H1 (cell line): ENCODE results near the gene FANCE. TPM values are rescaled to one million over a fixed set of nuclear protein-coding genes. Genes with fewer than 3 reads are reported as not detected.

Experiments
- CTCF ChIA-PET: fragments of 300-600 bp; sonication (Branson Sonifier 250); formaldehyde crosslinking; loops from one replicate; lab custom pipeline; 2021; ENCODE audit not compliant: partially characterized antibody; lab: Charles Lee
- POLR2A ChIA-PET: fragments of 300-600 bp; sonication (Branson Sonifier 250); formaldehyde crosslinking; loops from one replicate; lab custom pipeline; 2021; ENCODE audit warnings: inconsistent platforms; ENCODE audit not compliant: partially characterized antibody; lab: Charles Lee
- DNase-seq, 2 experiments: peaks; one replicate each; pipeline versions ENCODE4 v3.0.0 to v3.0.0-alpha.2; 2010 to 2022; ENCODE audit warnings: low spot score in 2 of 2, low read depth in 1 of 2, mixed read lengths in 1 of 2
- FAIRE-seq: peaks from 2 replicates; lab custom pipeline; 2011; peaks lifted over from hg19 to GRCh38; lab: Jason Lieb, UNC
- H2AFZ ChIP-seq: 2 replicates; pipeline ENCODE4 v1.8.1; 2012; ENCODE audit warnings: low read length, inconsistent platforms
- H2AK5ac ChIP-seq: 2 replicates; pipeline ENCODE4 v1.6.1; 2013; ENCODE audit warnings: low read depth, low read length
- H2BK120ac ChIP-seq: replicated peaks from 2 replicates; pipeline ENCODE3; 2013; ENCODE audit warnings: low read depth, low read length, inconsistent platforms
- H2BK12ac ChIP-seq: 2 replicates; pipeline ENCODE4 v1.6.1; 2013; ENCODE audit warnings: low read depth, low read length
- H2BK15ac ChIP-seq: 2 replicates; pipeline ENCODE4 v1.6.1; 2013; ENCODE audit warnings: low read length
- H2BK20ac ChIP-seq: 2 replicates; pipeline ENCODE4 v1.6.1; 2013; ENCODE audit warnings: low read length
- H2BK5ac ChIP-seq: 2 replicates; pipeline ENCODE4 v1.6.1; 2013; ENCODE audit warnings: low read depth, low read length
- H3K14ac ChIP-seq: 2 replicates; pipeline ENCODE4 v1.6.1; 2013; ENCODE audit warnings: inconsistent platforms; ENCODE audit not compliant: insufficient read length
- H3K18ac ChIP-seq: 2 replicates; pipeline ENCODE4 v1.6.1; 2013; ENCODE audit warnings: low read length; ENCODE audit errors: extremely low read depth
- H3K23ac ChIP-seq: 2 replicates; pipeline ENCODE4 v1.6.1; 2013; ENCODE audit warnings: inconsistent platforms; ENCODE audit not compliant: insufficient read length
- H3K23me2 ChIP-seq: 2 replicates; pipeline ENCODE4 v1.6.1; 2013; ENCODE audit warnings: low read depth, low read length
- H3K27ac ChIP-seq: 2 replicates; pipeline ENCODE4 v1.6.1; 2011; ENCODE audit warnings: low read depth, low read length, inconsistent platforms
- H3K27me3 ChIP-seq, 4 experiments: replicated peaks in 1 of 4; 1 replicate in 1 of 4; 2 replicates in 3 of 4; pipeline versions ENCODE4 v1.6.1 to v1.8.1; 2011 to 2013; ENCODE audit warnings: low read length in 3 of 4, mild to moderate bottlenecking in 3 of 4, inconsistent platforms in 2 of 4, mixed read lengths in 2 of 4, moderate library complexity in 1 of 4; ENCODE audit not compliant: control insufficient read depth in 3 of 4, insufficient read depth in 3 of 4; ENCODE audit errors: extremely low read depth in 1 of 4
- H3K36me3 ChIP-seq, 4 experiments: 2 replicates each; pipeline versions ENCODE4 v1.6.1 to v1.8.1; 2011 to 2013; ENCODE audit warnings: mild to moderate bottlenecking in 4 of 4, low read length in 3 of 4, moderate library complexity in 2 of 4, control low read depth in 1 of 4, inconsistent platforms in 1 of 4; ENCODE audit not compliant: insufficient read depth in 4 of 4, control insufficient read depth in 2 of 4
- H3K4ac ChIP-seq: replicated peaks from 2 replicates; pipeline ENCODE3; 2013; ENCODE audit warnings: low read length, low read depth, mixed read lengths, inconsistent platforms; ENCODE audit not compliant: insufficient read length
- H3K4me1 ChIP-seq, 4 experiments: replicated peaks in 1 of 4; 1 replicate in 1 of 4; 2 replicates in 3 of 4; pipeline versions ENCODE4 v1.6.1 to v1.8.1; 2011 to 2013; ENCODE audit warnings: low read length in 3 of 4, inconsistent platforms in 2 of 4, mixed read lengths in 1 of 4; ENCODE audit not compliant: insufficient read depth in 4 of 4, control insufficient read depth in 3 of 4
- H3K4me2 ChIP-seq, 2 experiments: 2 replicates each; pipeline versions ENCODE4 v1.6.1 to v1.8.1; 2011 to 2013; ENCODE audit warnings: low read depth in 2 of 2, low read length in 2 of 2, control low read depth in 1 of 2, inconsistent platforms in 1 of 2, mild to moderate bottlenecking in 1 of 2; ENCODE audit not compliant: insufficient read depth in 1 of 2
- H3K4me3 ChIP-seq, 4 experiments: fragments of 200-600, 300-600 bp in 1 of 4; sonication (generic), shearing (Covaris generic), sonication (Bioruptor Twin) in 1 of 4; 2 replicates each; pipeline versions ENCODE4 v1.5.1 to v1.8.1; 2011 to 2016; ENCODE audit warnings: low read length in 4 of 4, low read depth in 3 of 4, control low read depth in 2 of 4, inconsistent platforms in 2 of 4, mild to moderate bottlenecking in 2 of 4, mixed read lengths in 1 of 4, moderate library complexity in 1 of 4; ENCODE audit not compliant: insufficient read depth in 2 of 4; ENCODE audit errors: extremely low read depth in 1 of 4
- H3K56ac ChIP-seq: replicated peaks from 2 replicates; pipeline ENCODE3; 2013; ENCODE audit warnings: low read depth, mild to moderate bottlenecking, mixed read lengths, low read length, inconsistent platforms; ENCODE audit not compliant: insufficient read length
- H3K79me1 ChIP-seq: 2 replicates; pipeline ENCODE4 v1.6.1; 2013; ENCODE audit warnings: low read depth, low read length, control low read depth
- H3K79me2 ChIP-seq, 2 experiments: 2 replicates each; pipeline versions ENCODE4 v1.6.1 to v1.8.1; 2012 to 2013; ENCODE audit warnings: low read length in 2 of 2, mild to moderate bottlenecking in 2 of 2, inconsistent platforms in 1 of 2; ENCODE audit not compliant: insufficient read depth in 2 of 2, control insufficient read depth in 1 of 2
- H3K9ac ChIP-seq, 4 experiments: replicated peaks in 1 of 4; 1 replicate in 1 of 4; 2 replicates in 3 of 4; pipeline versions ENCODE4 v1.6.1 to v1.8.1; 2011 to 2013; ENCODE audit warnings: low read depth in 3 of 4, low read length in 3 of 4, control low read depth in 2 of 4, mild to moderate bottlenecking in 2 of 4, moderate library complexity in 2 of 4, inconsistent platforms in 1 of 4; ENCODE audit errors: extremely low read depth in 1 of 4
- H3K9me3 ChIP-seq, 2 experiments: 2 replicates each; pipeline versions ENCODE4 v1.6.1 to v1.8.1; 2012 to 2013; ENCODE audit warnings: mild to moderate bottlenecking in 2 of 2, moderate library complexity in 2 of 2, control low read depth in 1 of 2, inconsistent platforms in 1 of 2, low read depth in 1 of 2, low read length in 1 of 2, mixed read lengths in 1 of 2; ENCODE audit not compliant: insufficient read depth in 2 of 2
- H4K20me1 ChIP-seq, 2 experiments: replicated peaks in 1 of 2; 2 replicates each; pipeline versions ENCODE3 to v1.8.1; 2011 to 2013; ENCODE audit warnings: inconsistent platforms in 2 of 2, low read length in 2 of 2, mild to moderate bottlenecking in 1 of 2; ENCODE audit not compliant: insufficient read depth in 2 of 2, control insufficient read depth in 1 of 2
- H4K5ac ChIP-seq: 2 replicates; pipeline ENCODE4 v1.6.1; 2013; ENCODE audit warnings: low read length, low read depth, mixed read lengths, inconsistent platforms; ENCODE audit not compliant: insufficient read length
- H4K8ac ChIP-seq: 2 replicates; pipeline ENCODE4 v1.8.0; 2013; ENCODE audit warnings: mild to moderate bottlenecking, moderate library complexity, low read length, inconsistent platforms; ENCODE audit not compliant: insufficient read depth; ENCODE audit errors: extremely low read depth
- H4K91ac ChIP-seq: replicated peaks from 2 replicates; pipeline ENCODE3; 2013; ENCODE audit warnings: low read length, mixed read lengths, inconsistent platforms; ENCODE audit not compliant: insufficient read length
- E2F6 ChIP-seq: IDR thresholded peaks from 2 replicates; pipeline ENCODE4 v1.6.1; 2012; ENCODE audit warnings: inconsistent platforms
- KDM4A ChIP-seq: IDR thresholded peaks from one replicate; pipeline ENCODE4 v1.7.1; 2012; ENCODE audit warnings: low read depth, mild to moderate bottlenecking, moderate library complexity, low read length, inconsistent platforms; ENCODE audit not compliant: severe bottlenecking
- NANOG ChIP-seq: IDR thresholded peaks from 2 replicates; pipeline ENCODE4 v1.6.1; 2011; ENCODE audit warnings: low read length, low read depth, mild to moderate bottlenecking, inconsistent platforms; ENCODE audit not compliant: insufficient read depth, poor library complexity, severe bottlenecking
- SRF ChIP-seq: IDR thresholded peaks from 2 replicates; pipeline ENCODE4 v1.6.1; 2011; ENCODE audit warnings: mild to moderate bottlenecking, low read depth, low read length, moderate library complexity
- WGBS, 2 experiments: shearing (Covaris generic) in 1 of 2; methylation state at CpG; one replicate each; pipeline versions ENCODE4 v1.1.6 to v1.1.7; 2013 to 2015; ENCODE audit warnings: low lambda C conversion rate in 2 of 2, mixed read lengths in 2 of 2, inconsistent platforms in 1 of 2, low coverage in 1 of 2, missing lambda C conversion rate in 1 of 2; ENCODE audit not compliant: insufficient replicate concordance in 2 of 2, insufficient coverage in 1 of 2, insufficient read length in 1 of 2; ENCODE audit errors: extremely low coverage in 1 of 2, missing lambda C conversion rate in 1 of 2; 5-methylcytosine and 5-hydroxymethylcytosine counted together
- polyA plus RNA-seq, 7 experiments: library from polyadenylated mRNA; depleted of rRNA in 3 of 7; stranded (reverse) in 5 of 7; unstranded in 2 of 7; fragments of >200 nt in 5 of 7; fragments of 200-250 nt in 2 of 7; gene quantifications; 1 replicate in 5 of 7; 2 replicates in 1 of 7; 4 replicates in 1 of 7; pipeline versions ENCODE4 v1.2.1 to v1.2.3, GENCODE V29; 2011 to 2013; ENCODE audit warnings: missing spikeins in 2 of 7, mixed read lengths in 2 of 7
- total RNA-seq: library from RNA; stranded (reverse); fragmentation: NEBNext Ultra II Directional; extraction: Animal tissue kit (Norgen Biotek cat#: 25700); gene quantifications from 2 replicates; pipeline ENCODE4 v1.2.1, GENCODE V29; 2021

FANCE gene
- total and polyA plus RNA-seq, 2 of the 8 experiments (the other 6 are each of a cell fraction or from before 2014, with no cell fraction given), result 16.1 to 17.0 TPM

- Histone ChIP-seq H4K91ac (no peak overlapping the region), H2BK20ac (no peak overlapping the region), H3K56ac (no peak overlapping the region), H3K4me2 (peak overlapping the region; percentile 13 to 39; a peak in 3 of 4 replicates), H3K14ac (no peak overlapping the region), H3K27me3 (peaks cover 0 to 11% (median 4%) of the 10 kb centered on the region in 4 experiments; a peak in 4 of 7 replicates), H3K9me3 (no peaks in the 10 kb centered on the region), H2BK5ac (peak overlapping the region; percentile 69; the same call in 1 of the 2 replicates), H3K4me1 (peaks cover 22 to 66% (median 57%) of the 10 kb centered on the region in 4 experiments), H4K8ac (no peak overlapping the region), H3K79me2 (peaks cover 0 to 38% of the 10 kb centered on the region in 2 experiments; a peak in 2 of 4 replicates), H3K27ac (no peak overlapping the region), H2BK15ac (peak overlapping the region; percentile 46; the same call in 1 of the 2 replicates), H3K9ac (no peak overlapping the region), H3K36me3 (no peaks in the 10 kb centered on the region), H2AFZ (no peak overlapping the region), H3K4me3 (no peak overlapping the region), H2AK5ac (no peak overlapping the region), H3K23me2 (peaks cover 9% of the 10 kb centered on the region), H4K20me1 (peaks cover 15 to 29% of the 10 kb centered on the region in 2 experiments), H3K4ac (no peak overlapping the region), H3K23ac (no peak overlapping the region), H2BK120ac (no peak overlapping the region), H3K18ac (no peak overlapping the region), H4K5ac (no peak overlapping the region), H2BK12ac (peak overlapping the region; percentile 30; the same call in 1 of the 2 replicates), H3K79me1 (peaks cover 16% of the 10 kb centered on the region)
- no peak for TF ChIP-seq KDM4A
- TF ChIP-seq NANOG, result no peak
- no peak for TF ChIP-seq E2F6
- TF ChIP-seq SRF, result no peak
- POLR2A ChIA-PET, result interaction anchor here (37.6 kb wide), 1 partner anchor 17 kb away, joined by 1319 read pairs; the partner anchor contains the start of gene RPL10A
- DNase-seq (no peak), FAIRE-seq (no peak)
- CTCF ChIA-PET, result interaction anchor here (1.2 to 2.4 kb wide), 2 partner anchors 22 to 42 kb away, joined by 3 to 8 read pairs; partner anchors contain the start of gene FANCE
- 37% methylated on average over 4 of the region's 4 CpGs; no CpG with 5 or more reads in 1 of the 2 experiments for WGBS, 2 experiments
Observed at GRCh38 chr6:35494161-35494563, 42.0 kb downstream of the FANCE start.
